Endometrial microvascular endothelial cells (primary cell): Measurements from ENCODE around the gene PERCC1. TPM values are rescaled to one million over a fixed set of nuclear protein-coding genes. Genes with fewer than 3 reads are reported as not detected.

Experiments
- in situ Hi-C: cut with HindIII; loops from 2 replicates; pipeline ENCODE4 v1.10.0; 2017; ENCODE audit warnings: low sequenced_read_pairs, low pct_unique_long_range_greater_than_20kb; ENCODE audit errors: inconsistent ontology term
- total RNA-seq: library from RNA; depleted of rRNA; stranded (reverse); fragments of >200 nt; gene quantifications from one replicate; pipeline ENCODE4 v1.2.3, GENCODE V29; 2015; ENCODE audit errors: inconsistent ontology term

Gene PERCC1
- total RNA-seq, 1 donor from 2014 or later, result not detected

DNA sequence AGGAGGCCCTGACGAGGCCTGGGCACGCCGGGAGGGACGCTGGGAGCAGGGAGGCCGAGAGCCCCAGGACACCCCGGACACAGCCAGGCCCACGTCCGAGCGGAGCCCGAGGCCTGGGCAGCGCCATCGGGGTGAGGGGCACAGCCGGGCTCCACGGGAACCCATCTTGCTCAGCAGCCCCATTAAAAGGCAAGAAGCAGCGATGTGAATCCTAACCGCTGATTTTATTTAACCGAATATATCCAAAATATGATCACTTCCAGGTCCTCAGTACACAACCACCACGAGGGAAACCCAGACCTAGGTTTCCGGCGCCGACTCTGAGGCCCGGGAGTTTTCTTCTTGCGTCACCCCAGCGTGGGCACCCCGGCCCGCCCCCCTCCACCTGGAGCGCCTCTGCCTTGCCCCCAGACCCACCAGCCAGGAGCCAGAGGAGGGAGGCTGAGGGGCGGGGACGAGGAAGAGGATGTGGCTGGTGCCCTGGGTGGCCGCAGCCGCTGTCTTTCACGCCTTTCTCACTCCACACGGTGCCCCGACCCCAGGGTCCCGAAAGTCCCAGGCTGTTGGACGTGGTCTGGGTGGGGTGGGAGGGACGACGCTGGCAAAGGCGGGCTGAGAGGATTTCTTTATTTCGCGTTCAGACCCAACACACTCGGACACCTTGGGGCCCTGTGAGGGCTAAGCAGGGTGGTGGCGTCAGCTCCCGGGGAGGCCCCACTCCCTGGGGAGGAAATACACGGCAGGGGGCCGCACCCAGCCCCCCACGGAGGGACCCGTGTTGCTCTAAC lies 14.0 kb downstream of the PERCC1 start:
- in situ Hi-C loops, result no loop called here

DNA sequence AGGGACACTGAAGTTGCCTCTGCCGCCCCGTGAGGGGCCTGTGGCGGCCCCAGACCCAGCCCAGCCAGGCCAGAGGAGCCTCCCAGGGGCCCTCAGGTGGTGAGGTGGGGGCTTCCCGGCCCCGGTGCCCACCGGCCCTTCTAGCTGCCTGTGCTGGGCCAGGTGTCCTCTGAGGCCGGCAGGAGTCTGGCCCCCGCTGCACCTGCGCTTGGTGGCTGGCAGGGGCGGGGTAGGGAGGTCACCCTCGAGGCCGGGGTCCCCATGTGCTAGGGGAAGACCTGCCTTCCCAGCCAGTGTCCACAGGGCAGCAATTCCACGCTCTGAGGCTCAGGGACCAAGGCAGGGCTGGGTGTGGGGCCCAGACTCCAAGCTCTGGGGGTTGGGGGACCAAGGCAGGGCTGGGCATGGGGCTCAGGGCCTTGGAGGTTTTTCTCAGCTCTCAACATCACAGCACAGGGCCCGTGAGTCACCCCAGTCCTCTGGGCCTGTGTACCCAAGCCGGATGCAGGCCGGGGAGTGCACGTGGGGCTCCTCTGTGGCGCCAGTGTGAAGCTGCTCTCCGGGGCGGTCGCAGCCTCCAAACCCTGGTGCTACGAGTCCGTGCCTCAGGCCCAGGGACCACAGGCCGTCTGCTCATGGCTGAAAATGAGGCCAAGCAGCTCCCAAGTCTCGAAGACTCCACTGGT lies 14.8 kb downstream of the PERCC1 start:
- in situ Hi-C loops, result no loop called here

DNA sequence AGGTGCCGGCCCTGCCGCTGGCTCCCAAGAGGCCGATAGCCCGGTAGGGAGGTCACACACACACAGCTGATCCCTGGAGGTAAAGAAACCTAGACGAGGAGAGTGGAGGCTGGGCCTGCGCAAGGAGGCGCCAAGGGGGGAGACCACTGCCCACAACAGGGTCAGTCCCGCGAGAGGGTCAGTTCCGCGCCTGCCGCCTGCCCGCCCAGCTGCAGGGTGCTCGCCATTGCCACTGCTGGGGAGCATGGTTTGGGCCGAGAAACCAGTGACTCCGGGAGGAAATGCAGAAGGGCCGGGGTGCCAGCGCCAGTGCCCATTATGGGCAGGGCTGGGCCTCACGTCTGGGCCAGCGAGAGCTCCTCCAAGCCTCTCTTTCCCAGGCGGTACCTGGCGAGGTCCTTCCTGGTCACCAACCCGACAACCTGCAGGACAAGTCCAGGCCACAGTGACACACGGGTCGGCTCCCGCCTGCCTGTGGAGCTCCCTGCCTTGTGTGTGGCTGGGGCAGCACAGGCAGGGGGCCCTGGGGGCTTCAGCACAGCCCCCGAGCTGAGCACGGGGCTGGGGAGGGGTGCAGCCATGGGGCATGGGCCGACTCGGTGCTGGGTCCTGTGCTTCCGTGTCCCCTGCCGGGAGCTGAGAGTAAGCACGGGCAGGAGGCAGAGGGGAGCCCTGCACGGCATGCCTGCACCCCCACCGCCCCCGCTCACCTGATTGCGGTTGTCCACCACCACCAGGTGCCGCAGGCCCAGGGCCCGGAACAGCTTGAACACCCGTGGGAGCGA lies 15.6 kb downstream of the PERCC1 start:
- in situ Hi-C loops, result no loop called here

DNA sequence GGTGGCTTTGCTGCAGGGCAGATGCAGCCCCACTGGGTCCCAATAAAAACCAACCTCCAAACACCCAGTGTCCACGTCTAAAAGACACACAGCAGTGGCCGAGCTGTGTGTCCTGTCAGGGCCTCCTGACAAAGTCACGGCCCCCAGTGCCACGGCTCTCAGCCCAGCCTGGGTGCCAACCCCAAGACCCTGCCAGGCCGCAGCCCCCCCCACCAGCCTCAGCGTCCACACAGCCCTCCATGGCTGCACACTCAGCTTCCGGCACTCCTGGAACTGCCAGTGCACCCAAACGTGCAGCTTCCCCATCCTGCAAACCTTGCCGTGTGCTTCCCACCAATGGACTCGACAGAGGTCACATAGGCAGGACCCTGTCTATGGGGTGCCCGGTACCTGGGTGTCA lies 17.1 kb downstream of the PERCC1 start:
- in situ Hi-C loops, result no loop called here

DNA sequence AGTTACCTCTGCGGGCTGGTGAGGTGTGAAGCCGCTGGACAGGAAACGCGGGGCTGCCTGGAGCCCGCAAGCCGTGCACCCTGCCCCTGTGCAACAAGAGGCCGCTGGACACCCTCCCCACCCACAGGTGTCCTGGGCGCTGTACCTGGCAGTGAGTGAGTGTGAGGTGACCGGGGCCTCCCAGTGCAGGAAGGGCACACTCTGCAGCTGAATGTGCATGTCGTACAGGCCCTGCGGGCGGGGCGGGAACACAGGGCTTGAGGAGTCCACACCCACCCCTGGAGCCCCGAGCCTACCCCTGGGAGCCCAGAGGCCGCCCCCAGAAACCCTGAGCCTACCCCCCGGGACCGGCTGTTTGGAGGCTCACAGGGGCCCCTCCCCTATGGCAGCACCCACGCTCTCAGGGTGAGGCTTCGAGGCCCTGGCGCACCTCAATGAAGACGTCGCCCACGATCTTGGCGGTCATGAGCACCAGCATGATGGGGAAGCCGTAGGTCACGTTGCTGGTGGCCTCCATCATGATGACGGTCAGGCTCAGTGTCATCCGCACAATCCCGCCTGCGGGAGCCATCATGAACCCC lies 17.7 kb downstream of the PERCC1 start:
- in situ Hi-C loops, result no loop called here

DNA sequence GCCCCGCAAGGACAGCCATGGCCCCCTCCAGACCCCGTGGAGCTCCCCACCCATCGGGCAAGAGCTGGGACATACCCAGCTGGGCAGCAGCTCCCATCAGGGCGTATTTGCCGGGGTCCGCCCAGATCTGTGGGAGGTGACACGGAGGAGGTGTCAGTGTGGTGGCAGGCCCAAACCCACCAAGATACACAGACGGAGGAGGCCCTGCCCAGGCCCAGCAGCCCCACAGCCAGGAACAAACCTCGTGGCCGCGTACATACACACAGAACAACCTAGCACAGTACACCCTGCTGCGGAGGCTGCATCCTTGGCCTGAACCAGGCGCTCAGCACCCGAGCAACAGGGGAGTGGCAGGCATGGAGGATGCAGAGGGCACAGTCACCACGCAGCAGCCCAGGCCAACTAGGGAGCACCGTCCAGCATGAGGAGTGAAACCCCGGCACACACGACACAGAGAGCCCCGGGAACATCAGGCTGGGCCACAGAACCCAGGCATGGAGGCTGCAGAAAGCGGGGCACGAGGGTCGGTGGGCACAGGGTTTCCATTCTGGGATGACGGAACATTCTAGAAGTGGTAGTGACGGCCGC lies 18.4 kb downstream of the PERCC1 start:
- in situ Hi-C loops, result no loop called here

DNA sequence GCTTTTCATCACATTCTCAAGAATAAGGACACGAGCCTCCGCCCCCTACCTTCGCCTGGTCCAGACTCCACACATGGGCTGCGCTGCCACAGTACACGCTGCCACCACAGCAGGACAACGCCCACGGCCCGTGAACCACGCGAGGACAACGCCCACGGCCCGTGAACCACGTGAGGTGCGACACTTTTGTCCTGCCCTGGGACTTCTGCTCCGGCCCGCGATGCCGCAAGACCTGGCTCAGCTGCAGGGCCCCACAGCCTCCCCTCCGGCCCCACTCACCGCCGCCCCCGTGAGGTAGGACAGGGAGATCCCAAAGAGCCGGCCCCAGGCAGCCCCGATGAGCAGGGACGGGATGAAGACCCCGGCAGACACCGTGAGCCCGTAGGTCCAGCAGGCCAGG lies 19.3 kb downstream of the PERCC1 start:
- in situ Hi-C loops, result no loop called here

DNA sequence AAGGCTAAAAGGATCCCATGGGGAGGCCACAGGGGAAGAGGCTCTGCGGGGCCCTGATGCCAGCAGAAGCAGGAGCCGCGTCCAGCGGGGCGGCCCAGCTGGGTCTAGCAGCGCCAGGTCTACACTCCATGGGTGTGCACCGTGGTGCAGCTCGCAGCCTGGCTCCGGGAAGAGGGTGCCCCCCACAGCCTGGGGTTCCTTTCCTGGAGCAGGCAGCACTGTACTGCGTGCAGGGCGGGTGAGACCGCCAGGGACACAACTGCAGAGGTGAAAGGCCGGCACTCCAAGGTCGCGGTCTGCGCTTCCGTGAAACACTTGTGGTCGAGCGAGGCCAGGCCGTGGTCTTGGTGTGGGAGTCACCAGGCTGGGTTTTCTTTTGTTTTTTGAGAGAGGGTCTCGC lies 20.0 kb downstream of the PERCC1 start:
- in situ Hi-C loops, result no loop called here

DNA sequence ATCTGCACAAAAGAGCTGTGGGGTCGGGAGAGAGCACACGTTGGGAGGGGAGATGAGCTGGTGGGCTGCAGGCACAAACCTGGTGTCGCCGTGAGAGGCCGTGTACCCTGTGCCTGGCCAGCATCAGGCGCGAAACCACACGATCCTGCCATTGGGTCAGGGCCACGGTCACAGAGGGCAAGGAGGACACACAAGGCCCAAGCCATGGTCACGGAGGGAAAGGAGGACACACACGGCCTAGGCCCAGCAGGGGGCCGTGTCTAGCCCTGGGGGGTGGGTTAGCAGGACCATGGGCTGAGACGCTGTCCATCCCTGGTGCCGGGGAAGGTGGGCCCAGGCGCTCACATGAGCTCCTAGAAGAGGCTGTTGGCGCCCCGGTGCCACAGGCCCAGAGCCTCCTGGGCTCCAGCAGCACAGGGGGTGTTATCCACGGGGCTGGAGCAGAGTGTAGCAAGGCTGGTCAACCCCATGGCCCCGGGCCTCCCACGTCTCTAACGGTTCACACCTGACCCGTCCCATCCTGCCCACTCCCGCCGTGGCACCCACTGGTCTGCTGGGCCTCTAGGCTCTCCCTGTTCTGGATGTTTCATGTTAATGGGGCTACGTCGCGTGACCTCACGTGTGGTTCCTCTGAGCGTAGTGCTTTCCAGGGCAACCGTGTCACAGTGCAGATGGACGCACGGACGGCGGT lies 21.0 kb downstream of the PERCC1 start:
- in situ Hi-C loops, result no loop called here

DNA sequence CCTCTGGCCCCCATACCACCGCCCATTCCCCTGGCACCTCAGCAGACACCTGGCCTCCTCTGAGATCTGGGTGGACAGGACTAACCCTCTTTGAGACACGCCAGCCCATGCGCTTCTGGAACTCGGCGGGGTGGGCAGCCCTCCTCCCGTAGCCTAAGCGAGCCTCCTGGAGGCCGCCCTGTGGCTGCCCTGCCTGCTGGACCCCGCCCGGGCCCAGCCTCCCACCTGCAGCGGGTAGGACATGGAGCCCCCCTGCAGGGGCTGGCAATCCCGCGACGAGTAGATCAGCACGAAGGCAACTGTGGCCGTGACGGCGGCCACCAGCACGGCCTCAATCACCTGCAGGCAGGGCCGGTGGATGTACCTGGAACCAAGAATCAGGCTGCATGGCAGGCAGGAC lies 21.7 kb downstream of the PERCC1 start:
- in situ Hi-C loops, result no loop called here

DNA sequence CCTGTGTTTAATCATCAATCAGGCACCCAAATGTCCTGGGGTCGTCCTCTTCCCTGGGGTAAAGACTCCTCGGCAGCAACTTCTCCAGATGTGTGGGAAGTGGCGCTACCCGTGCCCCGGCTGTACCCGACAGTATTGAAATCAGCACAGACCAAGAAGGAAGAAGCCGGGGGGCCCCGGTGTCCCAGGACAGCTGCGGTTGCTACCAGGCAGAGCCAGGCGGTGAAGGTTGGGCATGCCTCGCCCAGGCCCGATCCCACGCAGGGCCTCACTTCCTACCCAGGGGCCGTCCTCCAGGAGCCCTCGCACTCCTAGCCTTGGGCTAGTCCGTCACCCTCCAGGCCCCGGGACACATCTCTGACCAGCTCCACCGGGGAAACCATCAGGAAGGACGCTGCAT lies 22.4 kb downstream of the PERCC1 start:
- in situ Hi-C loops, result no loop called here

DNA sequence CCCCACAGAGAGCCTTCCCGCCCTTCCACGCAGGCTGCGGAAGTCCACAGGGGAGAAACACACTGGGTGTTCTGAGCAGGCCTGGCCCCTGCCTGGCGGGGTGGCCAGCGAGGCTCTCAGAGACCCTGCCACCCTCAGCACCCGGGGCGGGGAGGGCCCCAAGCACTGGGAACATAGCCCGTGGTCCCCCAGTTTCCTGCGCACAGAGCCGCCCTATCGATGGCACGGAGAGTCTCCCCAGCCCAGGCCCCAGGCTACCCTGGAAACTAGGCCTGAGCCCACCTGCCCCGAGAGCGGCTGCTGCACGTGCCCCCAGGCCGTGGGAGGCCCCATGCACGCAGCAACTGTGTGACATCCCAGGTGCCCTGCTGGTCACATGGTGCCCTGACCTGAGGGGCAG lies 23.7 kb downstream of the PERCC1 start:
- in situ Hi-C loops, result no loop called here

DNA sequence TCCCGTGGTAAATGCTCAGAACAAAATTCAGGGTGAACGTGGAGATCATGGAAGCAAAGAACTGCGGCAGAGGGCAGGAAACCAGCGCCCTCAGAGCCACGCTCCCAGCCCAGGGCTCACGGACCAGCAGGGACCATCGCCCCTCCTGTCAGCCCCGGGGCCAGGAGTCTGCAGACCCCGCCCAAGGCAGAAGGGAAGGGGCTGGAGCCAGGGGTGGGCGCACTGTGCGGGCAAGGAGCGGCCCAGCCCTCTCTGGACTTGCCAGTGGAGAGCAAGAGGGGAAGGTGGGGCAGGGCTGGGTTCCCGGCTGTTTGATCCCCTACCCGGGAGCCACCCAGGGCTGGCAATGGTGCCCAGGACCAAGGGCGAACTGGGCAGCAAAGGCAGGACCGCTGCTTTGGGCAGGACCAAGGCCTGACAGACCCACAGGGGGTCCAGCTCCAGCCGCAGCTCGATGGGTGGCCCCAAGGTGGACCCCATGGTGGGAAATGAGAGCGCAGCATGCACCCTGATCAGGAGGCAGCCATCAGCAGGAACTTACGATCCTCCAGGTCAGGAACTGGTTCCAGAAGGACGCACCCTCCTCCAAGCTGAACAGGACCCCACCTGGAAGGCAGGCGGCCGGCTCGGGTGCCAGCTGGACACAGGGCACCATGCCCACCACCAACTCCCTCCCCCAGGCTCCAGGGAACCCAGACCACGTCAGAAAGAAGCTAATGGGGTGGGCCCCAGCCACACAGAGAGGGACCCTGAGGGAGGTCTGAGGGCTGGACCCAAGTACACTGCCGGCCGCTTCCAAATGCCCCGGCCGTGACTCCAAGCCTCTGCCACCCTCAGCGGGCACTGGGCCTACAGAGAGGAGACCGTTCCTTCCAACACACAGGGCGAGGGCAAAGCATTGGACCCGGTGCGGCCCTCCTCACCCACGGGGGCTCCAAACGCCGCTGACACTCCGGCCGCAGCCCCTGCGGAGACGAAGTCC lies 24.6 kb downstream of the PERCC1 start:
- in situ Hi-C loops, result no loop called here

DNA sequence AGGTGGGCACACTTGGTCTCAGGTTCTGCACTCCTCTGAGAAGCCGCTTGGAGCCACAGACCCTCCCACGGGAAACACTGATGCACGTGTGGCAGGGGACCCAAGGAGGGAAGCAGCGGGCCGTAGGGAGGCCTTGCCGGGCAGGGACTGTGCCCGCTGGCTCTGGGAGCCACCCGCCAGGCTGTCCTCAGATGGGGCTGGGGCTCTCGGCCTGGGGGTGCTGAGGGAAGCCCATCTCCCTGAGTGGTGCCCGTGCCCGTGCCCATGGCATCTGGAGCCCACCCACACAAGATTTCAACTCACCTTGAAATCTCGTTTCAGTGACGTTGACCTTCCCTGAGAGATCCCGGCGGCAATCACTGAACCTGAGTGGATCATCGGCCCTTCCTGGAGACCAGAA lies 26.1 kb downstream of the PERCC1 start:
- in situ Hi-C loops, result no loop called here

DNA sequence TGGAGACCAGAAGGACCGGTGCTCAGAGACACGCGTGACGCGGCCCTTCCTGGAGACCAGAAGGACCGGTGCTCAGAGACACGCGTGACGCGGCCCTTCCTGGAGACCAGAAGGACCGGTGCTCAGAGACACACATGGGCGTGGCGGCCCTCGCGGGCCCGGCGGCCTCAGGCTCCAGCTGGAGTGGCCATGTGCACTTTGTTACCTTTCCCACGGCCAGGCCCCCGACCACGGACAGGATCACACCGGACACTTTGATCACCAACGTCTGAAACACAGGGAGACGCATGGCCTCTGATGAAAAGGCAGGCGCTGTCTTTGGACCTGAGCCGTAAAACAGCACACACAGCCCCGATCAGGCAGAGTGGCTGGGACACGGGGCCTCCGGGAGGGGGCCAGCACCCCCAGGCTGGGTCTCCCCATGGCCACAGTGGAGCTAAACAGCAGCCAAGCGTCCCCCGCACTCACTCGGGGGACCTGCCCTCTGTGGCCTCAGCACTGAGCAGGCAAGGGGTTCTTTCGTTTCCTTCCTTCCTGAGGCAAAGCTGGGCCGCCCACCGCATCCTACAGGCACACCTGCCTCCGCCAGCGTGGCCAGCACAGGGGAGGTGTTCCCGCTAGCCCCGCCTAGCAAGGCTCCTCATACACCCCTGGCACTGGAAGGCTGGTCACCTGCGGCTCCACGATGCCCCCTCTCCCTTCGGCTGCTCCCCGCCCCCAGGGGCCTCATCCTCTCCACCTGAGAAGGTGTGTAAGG lies 26.8 kb downstream of the PERCC1 start:
- in situ Hi-C loops, result no loop called here

DNA sequence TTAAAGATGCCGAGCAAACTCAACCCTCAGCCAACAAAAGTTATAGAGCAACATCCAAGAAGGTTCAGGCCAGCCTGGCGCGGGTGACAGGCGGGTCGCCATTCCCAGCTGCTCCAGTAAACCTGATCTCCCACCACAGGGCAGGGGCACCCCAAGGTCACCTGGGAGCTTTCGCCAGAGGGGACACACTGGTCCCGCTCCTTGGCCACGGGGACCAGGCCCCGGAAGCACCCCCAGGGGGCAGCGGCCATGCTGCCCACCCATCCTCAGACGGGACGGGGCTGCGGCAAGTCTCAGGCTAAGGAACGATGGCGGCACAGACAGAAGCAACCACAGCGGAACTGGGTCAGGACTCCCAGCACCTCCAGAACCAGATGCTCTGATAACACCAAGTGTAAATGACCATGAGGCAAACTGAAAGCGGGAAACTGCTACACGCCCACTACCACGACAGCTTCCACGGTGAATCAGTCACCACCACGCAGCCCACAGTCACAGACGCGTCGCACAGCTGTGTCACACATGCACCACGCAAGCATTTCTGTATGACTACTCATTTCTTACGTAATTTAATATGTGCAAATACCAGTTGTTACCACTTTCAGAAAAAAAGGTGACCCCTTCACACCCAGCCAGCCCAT lies 27.6 kb downstream of the PERCC1 start:
- in situ Hi-C loops, result no loop called here
